ENCODE data around the gene CPNE8.

GRCh38 chr12:38689704-38690103, 215.7 kb downstream of the CPNE8 start:
- TF ChIP-seq FOXP2 (optimal IDR thresholded peaks at IDR 0.05; ENCODE audit: borderline replicate concordance, extremely low read depth, extremely low read length, insufficient read depth) = no peak
- TF ChIP-seq, protein P1, sequence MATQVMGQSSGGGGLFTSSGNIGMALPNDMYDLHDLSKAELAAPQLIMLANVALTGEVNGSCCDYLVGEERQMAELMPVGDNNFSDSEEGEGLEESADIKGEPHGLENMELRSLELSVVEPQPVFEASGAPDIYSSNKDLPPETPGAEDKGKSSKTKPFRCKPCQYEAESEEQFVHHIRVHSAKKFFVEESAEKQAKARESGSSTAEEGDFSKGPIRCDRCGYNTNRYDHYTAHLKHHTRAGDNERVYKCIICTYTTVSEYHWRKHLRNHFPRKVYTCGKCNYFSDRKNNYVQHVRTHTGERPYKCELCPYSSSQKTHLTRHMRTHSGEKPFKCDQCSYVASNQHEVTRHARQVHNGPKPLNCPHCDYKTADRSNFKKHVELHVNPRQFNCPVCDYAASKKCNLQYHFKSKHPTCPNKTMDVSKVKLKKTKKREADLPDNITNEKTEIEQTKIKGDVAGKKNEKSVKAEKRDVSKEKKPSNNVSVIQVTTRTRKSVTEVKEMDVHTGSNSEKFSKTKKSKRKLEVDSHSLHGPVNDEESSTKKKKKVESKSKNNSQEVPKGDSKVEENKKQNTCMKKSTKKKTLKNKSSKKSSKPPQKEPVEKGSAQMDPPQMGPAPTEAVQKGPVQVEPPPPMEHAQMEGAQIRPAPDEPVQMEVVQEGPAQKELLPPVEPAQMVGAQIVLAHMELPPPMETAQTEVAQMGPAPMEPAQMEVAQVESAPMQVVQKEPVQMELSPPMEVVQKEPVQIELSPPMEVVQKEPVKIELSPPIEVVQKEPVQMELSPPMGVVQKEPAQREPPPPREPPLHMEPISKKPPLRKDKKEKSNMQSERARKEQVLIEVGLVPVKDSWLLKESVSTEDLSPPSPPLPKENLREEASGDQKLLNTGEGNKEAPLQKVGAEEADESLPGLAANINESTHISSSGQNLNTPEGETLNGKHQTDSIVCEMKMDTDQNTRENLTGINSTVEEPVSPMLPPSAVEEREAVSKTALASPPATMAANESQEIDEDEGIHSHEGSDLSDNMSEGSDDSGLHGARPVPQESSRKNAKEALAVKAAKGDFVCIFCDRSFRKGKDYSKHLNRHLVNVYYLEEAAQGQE (IDR thresholded peaks at IDR 0.05; ENCODE audit: insufficient read depth in 1 of 2, low read depth in 2 of 2, low read length in 2 of 2) = no peak
- TF ChIP-seq POLR2AphosphoS5 (IDR thresholded peaks at IDR 0.05; ENCODE audit: low read depth, low read length) = no peak
- no peak for TF ChIP-seq TAF1 (IDR thresholded peaks at IDR 0.05; ENCODE audit: borderline replicate concordance, insufficient read depth, low read length)
- TF ChIP-seq SIN3A (IDR thresholded peaks at IDR 0.05; ENCODE audit: borderline replicate concordance, insufficient read depth, low read length) = no peak

Data from PFSK-1 (cell line).